IMR-90 (cell line): ENCODE measurements around the gene CAPN5.

Source experiments
- CEBPB ChIP-seq: IDR thresholded peaks from 2 replicates; pipeline ENCODE4 v1.6.1; 2012; ENCODE audit warnings: low read depth, low read length, improper control_type of control experiment
- CTCF ChIP-seq: conservative IDR thresholded peaks from 2 replicates; pipeline ENCODE4 v1.5.1; 2012; ENCODE audit warnings: mild to moderate bottlenecking, low read depth, low read length, improper control_type of control experiment
- MAFK ChIP-seq: IDR thresholded peaks from 2 replicates; pipeline ENCODE4 v1.6.1; 2012; ENCODE audit warnings: low read depth, low read length, improper control_type of control experiment
- POLR2A ChIP-seq: IDR thresholded peaks from 2 replicates; pipeline ENCODE4 v1.6.1; 2012; ENCODE audit warnings: mild to moderate bottlenecking, low read depth, low read length
- RAD21 ChIP-seq: IDR thresholded peaks from 2 replicates; pipeline ENCODE4 v1.6.1; 2012; ENCODE audit warnings: low read length, improper control_type of control experiment
- RCOR1 ChIP-seq: IDR thresholded peaks from 2 replicates; pipeline ENCODE4 v1.6.1; 2012; ENCODE audit warnings: mild to moderate bottlenecking, low read length, improper control_type of control experiment; ENCODE audit not compliant: insufficient replicate concordance
- SMC3 ChIP-seq: fragments of 150-350 bp; IDR thresholded peaks from 2 replicates; pipeline ENCODE4 v1.6.1; 2016; ENCODE audit warnings: low read depth, mild to moderate bottlenecking, antibody characterized with exemption, low read length, moderate library complexity
- USF2 ChIP-seq: fragments of 150-350 bp; IDR thresholded peaks from 2 replicates; pipeline ENCODE4 v1.6.1; 2017; ENCODE audit warnings: mild to moderate bottlenecking, antibody characterized with exemption, low read length, low read depth

GRCh38 chr11:77153276-77154185 lies 86.8 kb downstream of the CAPN5 start:
- TF ChIP-seq RCOR1 (no peak), POLR2A (no peak), RAD21 (no peak), CTCF (no peak), USF2 (no peak), CEBPB (no peak), SMC3 (no peak), MAFK (no peak)
